Measurements from ENCODE around the gene DOHH.

Gene DOHH

GRCh38 chr19:3547301-3547731, 46.8 kb upstream of the DOHH start:
- no peak overlapping the region for H3K9ac ChIP-seq
- TF ChIP-seq CTCF (IDR thresholded peaks at IDR 0.05), result peak; percentile 25
- no peaks in the 10 kb centered on the region for H3K27me3 ChIP-seq (ENCODE audit: control insufficient read depth, insufficient read depth, low read length)
- H3K4me1 ChIP-seq, result no peaks in the 10 kb centered on the region
- H3K9me3 ChIP-seq (ENCODE audit: control insufficient read depth, low read length), result no peaks in the 10 kb centered on the region
- no peak overlapping the region for H3K4me3 ChIP-seq (ENCODE audit: low read depth, low read length)
- no peak overlapping the region for H2AFZ ChIP-seq
- no peak overlapping the region for H3K4me2 ChIP-seq (ENCODE audit: low read length)
- no peak overlapping the region for H3K27ac ChIP-seq
- H3K79me2 ChIP-seq, result no peaks in the 10 kb centered on the region
- no peaks in the 10 kb centered on the region for H3K36me3 ChIP-seq (ENCODE audit: control insufficient read depth, insufficient read depth, low read length)

GRCh38 chr19:3546119-3546518, 45.6 kb upstream of the DOHH start:
- Histone ChIP-seq H3K9ac (no peak overlapping the region), H3K36me3 (ENCODE audit: control insufficient read depth, insufficient read depth, low read length) (no peaks in the 10 kb centered on the region)

GRCh38 chr19:3545669-3546034, 45.2 kb upstream of the DOHH start:
- H2AFZ ChIP-seq, result no peak overlapping the region
- no peaks in the 10 kb centered on the region for H3K9me3 ChIP-seq (ENCODE audit: control insufficient read depth, low read length)
- no peaks in the 10 kb centered on the region for H3K27me3 ChIP-seq (ENCODE audit: control insufficient read depth, insufficient read depth, low read length)
- H3K27ac ChIP-seq, result no peak overlapping the region
- no peak overlapping the region for H3K4me3 ChIP-seq (ENCODE audit: low read depth, low read length)
- H3K4me2 ChIP-seq (ENCODE audit: low read length), result no peak overlapping the region
- no peak overlapping the region for H3K9ac ChIP-seq
- no peaks in the 10 kb centered on the region for H3K36me3 ChIP-seq (ENCODE audit: control insufficient read depth, insufficient read depth, low read length)
- no peaks in the 10 kb centered on the region for H3K4me1 ChIP-seq
- H3K79me2 ChIP-seq, result no peaks in the 10 kb centered on the region
- TF ChIP-seq CTCF (IDR thresholded peaks at IDR 0.05), result no peak

More at GRCh38 chr19:3546119-3546518, 45.6 kb upstream of the DOHH start:
- no peak overlapping the region for H3K27ac ChIP-seq
- H3K79me2 ChIP-seq, result no peaks in the 10 kb centered on the region
- no peak overlapping the region for H2AFZ ChIP-seq
- no peaks in the 10 kb centered on the region for H3K4me1 ChIP-seq
- no peak overlapping the region for H3K4me3 ChIP-seq (ENCODE audit: low read depth, low read length)
- H3K9me3 ChIP-seq (ENCODE audit: control insufficient read depth, low read length), result no peaks in the 10 kb centered on the region
- TF ChIP-seq CTCF (IDR thresholded peaks at IDR 0.05), result no peak
- no peak overlapping the region for H3K4me2 ChIP-seq (ENCODE audit: low read length)
- H3K27me3 ChIP-seq (ENCODE audit: control insufficient read depth, insufficient read depth, low read length), result no peaks in the 10 kb centered on the region

- H2AFZ ChIP-seq, result no peak overlapping the region
- no peaks in the 10 kb centered on the region for H3K36me3 ChIP-seq (ENCODE audit: control insufficient read depth, insufficient read depth, low read length)
- peak; percentile 88 for TF ChIP-seq CTCF (IDR thresholded peaks at IDR 0.05)
- no peak overlapping the region for H3K9ac ChIP-seq
- no peak overlapping the region for H3K4me2 ChIP-seq (ENCODE audit: low read length)
- no peaks in the 10 kb centered on the region for H3K9me3 ChIP-seq (ENCODE audit: control insufficient read depth, low read length)
- no peaks in the 10 kb centered on the region for H3K4me1 ChIP-seq
- H3K79me2 ChIP-seq, result no peaks in the 10 kb centered on the region
- H3K4me3 ChIP-seq (ENCODE audit: low read depth, low read length), result no peak overlapping the region
- no peaks in the 10 kb centered on the region for H3K27me3 ChIP-seq (ENCODE audit: control insufficient read depth, insufficient read depth, low read length)
- no peak overlapping the region for H3K27ac ChIP-seq
Measured at GRCh38 chr19:3544742-3545668, 44.5 kb upstream of the DOHH start.

- no peak overlapping the region for H3K27ac ChIP-seq
Measured at GRCh38 chr19:3544058-3544376, 43.5 kb upstream of the DOHH start.

More at GRCh38 chr19:3544058-3544376, 43.5 kb upstream of the DOHH start:
- H3K9ac ChIP-seq, result no peak overlapping the region
- no peaks in the 10 kb centered on the region for H3K4me1 ChIP-seq
- no peak overlapping the region for H3K4me3 ChIP-seq (ENCODE audit: low read depth, low read length)
- H3K4me2 ChIP-seq (ENCODE audit: low read length), result no peak overlapping the region
- no peaks in the 10 kb centered on the region for H3K27me3 ChIP-seq (ENCODE audit: control insufficient read depth, insufficient read depth, low read length)
- no peaks in the 10 kb centered on the region for H3K79me2 ChIP-seq
- H3K36me3 ChIP-seq (ENCODE audit: control insufficient read depth, insufficient read depth, low read length), result no peaks in the 10 kb centered on the region
- TF ChIP-seq CTCF (IDR thresholded peaks at IDR 0.05), result no peak
- no peak overlapping the region for H2AFZ ChIP-seq
- no peaks in the 10 kb centered on the region for H3K9me3 ChIP-seq (ENCODE audit: control insufficient read depth, low read length)
